HG02623 (cell line): ENCODE data around the gene SLC7A4.

Experiments used
- ATAC-seq: cut with Tn5 transposase; IDR thresholded peaks from one replicate; pipeline ENCODE4 v1.9.1; 2021; ENCODE audit warnings: moderate library complexity; ENCODE audit not compliant: unreplicated experiment

Gene SLC7A4

DNA sequence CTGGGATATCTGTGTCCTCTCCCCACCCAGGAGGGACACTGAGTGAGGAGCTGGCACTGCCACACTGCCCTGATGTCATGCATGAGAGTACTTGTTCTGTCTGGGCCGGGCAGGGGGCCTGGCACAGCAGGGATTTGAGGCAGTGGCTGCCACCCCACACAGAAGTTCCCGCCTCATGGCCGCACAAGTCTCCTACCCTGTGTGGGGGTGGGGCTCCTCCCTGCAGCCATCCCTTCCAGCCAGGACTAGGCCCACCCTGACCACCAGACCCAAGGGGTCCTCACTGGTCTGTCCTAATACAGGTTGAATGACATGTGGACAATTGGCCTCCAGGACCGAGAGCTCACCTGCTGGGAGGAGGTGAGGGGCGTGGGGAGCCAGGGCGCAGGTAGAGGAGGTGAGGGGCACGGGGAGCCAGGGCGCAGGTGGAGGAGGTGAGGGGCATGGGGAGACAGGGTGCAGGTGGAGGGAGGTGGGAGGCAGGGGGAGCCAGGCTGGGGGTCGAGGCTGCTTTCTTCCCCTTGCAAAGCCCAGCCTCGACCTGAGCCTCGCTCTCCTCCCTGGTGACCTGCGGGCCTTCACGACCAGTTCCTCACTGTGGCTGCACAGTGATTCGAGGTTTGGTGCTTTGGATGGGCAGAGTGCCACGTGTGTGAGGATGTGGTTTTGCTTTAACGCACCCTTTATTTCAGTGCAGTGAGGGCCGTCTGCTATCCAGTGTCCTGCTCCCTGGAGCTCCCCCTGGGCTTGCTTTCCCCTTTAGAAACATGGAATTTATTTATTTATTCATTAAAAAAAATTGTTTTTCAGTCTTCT is 42.8 kb downstream of the SLC7A4 start:
- ATAC-seq: no peak

DNA sequence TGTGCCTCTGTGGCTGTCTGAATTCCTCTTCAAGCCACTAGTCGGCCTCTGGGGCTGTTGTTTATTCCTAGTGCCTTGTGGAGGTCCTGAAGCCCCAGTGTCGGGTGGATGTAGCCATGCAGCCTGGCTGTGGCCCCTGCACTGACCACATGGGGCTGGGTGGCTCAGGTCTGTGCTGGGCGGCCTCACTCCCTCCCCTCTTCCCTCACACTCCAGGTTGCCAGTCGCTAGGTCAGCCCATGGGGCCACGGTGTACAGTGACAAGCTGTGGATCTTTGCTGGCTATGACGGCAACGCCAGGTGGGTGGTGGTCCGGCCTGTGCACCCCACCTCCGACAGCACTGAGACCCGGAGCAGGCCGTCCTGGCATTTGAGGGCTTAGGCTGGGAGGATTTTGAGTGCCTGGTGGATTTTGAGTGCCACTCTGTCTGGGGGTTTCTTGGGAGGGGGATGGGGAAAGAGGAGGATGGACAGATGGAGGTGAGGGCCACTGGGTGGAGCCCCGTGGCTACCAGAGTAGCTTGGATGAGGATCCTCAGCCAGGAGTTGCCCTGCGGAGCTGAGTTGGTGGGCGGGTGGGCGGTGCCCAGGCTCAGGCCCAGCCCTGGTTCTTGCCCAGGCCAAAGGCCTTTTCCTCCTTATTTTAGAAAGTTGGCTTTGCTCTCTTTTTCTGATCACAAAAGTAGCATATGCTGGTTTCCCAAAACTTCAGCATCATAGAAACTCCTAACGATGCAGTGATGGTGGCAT is 43.6 kb downstream of the SLC7A4 start:
- ATAC-seq: no peak

DNA sequence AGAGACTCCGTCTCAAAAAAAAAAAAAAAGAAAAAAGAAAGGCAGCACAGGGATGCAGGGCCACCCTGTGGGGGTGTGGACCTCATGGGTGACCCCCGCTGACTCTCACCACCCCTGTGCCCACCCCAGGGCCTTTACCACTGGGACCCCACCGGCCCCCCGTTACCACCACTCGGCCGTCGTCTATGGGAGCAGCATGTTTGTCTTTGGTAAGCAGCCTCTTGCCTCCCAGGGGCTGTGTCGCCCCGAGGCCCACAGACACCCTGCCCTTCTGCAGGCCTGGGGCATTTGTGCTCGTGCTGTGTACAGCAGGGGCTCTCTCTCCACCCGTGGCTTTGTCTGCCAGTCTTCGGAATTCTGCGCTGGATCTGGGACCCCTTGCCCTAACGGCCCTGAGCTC is 45.0 kb downstream of the SLC7A4 start:
- ATAC-seq: no peak

GRCh38 chr22:20986365-20986764 is 46.0 kb downstream of the SLC7A4 start:
- ATAC-seq: no peak

- no peak for ATAC-seq
These were observed 46.6 kb downstream of the SLC7A4 start for GRCh38 chr22:20985720-20986119.

DNA sequence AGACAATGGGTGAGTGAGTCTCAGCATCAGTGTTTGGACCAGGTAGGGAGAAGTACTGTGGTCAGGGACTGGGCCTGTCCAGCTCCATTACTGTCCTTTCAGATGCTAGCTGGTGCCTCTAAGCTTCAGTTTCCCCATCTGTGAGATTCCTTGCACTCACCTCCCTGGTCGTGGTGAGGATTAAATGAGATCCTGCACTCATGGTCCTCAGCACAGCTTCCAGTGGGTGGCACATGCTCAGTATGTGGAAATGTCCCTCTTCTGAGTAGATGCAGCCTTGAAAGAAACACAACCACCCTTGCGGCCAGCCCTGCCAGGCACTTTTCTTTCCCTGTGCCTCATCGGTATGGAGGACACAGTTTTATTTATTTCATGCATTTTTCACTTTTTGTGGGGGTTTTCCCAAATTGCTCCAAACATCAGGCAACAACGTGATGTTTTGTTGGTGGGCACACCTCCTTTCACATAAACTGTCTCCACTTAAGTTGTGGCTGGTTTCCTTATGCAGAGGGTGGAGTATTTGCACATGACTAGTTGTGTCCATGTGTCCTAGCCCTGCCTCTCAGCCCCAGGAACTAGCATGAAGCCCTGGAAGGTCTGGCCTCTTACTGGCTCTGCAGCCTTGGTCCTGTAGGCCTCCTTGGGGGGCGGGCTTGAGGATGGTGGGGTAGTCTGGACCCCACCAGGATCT is 49.1 kb downstream of the SLC7A4 start:
- ATAC-seq: no peak

- ATAC-seq: peak; percentile 6
These were observed 49.8 kb downstream of the SLC7A4 start for GRCh38 chr22:20982563-20982882.

GRCh38 chr22:20981787-20982562 is 50.4 kb downstream of the SLC7A4 start, which contains the start of gene LZTR1:
Gene LZTR1 (plus strand): TSS chr22:20982297. CDS start chr22:20982372, 75 bp downstream.
- ATAC-seq: peak; percentile 76

DNA sequence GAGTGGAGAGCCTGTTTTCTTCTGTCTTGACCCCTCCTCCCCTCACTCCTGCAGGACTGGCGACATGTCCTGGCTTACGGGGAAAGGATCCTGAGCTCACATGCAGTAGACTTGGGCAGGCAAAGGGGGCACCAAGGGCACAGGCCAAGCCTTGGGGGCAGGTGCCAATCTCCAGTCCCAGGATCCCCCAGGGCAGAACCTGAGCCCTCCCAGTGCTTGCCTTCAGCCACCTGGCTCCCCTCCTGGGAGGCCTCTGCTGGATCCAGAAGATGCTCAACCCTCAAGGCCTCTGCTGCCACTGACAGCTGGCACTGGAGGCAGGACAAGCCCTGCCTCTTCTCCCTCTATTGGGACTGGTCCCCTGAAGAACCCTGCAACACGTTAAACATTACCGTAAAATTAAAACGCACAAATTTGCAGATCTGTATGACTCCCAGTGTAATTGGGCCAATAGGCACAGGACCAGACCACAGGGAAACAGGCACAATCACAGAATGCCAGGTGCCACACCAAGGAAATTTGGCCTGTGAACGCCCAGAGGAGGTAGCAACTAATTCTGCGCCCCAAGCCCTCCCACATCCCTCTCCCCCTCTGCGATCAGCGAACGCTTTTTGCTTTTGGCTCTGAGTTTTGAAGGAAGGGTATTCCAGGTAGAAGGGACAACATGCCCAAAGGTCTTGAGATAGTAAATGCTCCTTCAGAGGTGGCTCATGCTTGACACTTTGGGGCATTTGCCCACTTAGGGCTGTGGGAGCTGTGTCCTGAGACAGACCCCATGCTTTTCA is 51.2 kb downstream of the SLC7A4 start:
- no peak for ATAC-seq

DNA sequence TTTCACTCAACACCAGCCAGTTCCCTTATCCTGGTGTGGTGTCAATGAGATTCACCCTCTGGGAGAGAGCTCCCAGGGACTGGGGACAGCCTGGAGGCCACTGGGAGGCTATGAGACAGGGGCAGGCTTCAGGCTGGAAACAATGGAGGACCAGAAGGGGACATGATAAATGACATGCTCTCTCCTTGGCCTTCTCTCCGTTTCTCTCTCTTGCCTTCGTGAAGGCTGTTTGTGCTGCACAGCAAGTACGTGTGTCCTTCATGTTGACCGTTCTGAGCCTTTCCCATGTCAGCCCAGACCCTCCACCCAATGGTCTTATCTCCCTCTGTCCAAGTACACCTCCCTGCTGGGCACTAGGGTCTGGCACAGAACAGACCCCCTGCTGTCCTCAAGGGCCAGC is 51.8 kb downstream of the SLC7A4 start:
- ATAC-seq: no peak

- ATAC-seq: no peak
These were observed 52.4 kb downstream of the SLC7A4 start for GRCh38 chr22:20979940-20980453.

DNA sequence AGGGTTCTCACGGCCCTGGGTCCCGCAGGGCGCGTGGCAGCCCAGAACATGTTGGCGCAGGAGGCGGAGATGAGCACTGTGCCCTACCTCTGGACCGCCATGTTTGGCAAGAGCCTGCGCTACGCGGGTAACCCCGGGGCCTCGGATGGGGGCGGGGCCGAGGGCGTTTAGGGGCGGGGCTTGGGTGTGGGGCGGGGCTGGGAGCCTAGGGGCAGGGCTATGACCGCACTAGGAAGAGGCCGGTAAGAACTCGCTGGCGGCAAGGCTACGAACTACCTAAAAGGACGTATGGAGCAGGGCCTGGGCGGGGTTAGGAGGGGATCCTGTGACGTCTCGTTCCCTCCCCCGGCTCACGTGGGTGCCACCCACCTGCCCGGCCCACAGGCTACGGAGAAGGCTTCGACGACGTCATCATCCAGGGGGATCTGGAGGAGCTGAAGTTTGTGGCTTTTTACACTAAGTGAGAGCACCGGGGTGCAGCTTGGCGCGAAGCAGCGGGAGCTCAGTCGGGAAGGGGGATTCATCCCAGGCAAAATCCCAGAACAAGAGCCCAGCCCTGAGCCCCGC is 53.0 kb downstream of the SLC7A4 start:
- no peak for ATAC-seq
